Stimulated activated CD8-positive, alpha-beta memory T cell treated with anti-CD3 and anti-CD28 coated beads, Interleukin-12 subunit alpha, Interleukin-12 subunit beta, amount 100 ng/mL, for 1 hour (primary cell): ENCODE data around the gene ATP1A1.

Experiments
- DNase-seq: peaks from one replicate; pipeline ENCODE4 v3.0.0-alpha.2; 2020; ENCODE audit warnings: low read depth

The ATP1A1 gene

GRCh38 chr1:116391185-116391584, 18.1 kb downstream of the ATP1A1 start:
- no peak for DNase-seq

- no peak for DNase-seq
These were observed 19.8 kb downstream of the ATP1A1 start for GRCh38 chr1:116392717-116393404.

DNA sequence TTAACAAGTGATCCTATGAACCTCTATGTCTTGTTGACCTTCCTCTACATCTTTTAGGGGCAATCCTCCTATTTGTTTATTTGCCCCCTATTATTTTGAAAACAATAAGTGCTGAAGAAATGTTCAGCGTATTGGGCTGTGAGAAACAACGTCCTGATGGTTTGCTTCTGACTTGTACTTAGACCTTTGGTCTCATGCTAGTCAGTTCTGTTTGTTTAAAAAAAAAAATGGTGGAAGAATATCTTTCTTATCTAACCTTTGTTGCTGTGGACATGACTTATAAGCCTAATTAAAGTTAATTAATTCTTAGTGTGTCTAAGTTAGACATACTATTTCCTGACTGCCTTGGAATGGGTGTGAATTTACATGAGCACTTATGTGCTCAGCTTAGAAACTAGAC, 20.7 kb downstream of the ATP1A1 start:
- DNase-seq: no peak

- DNase-seq: no peak
These were observed 21.2 kb downstream of the ATP1A1 start for GRCh38 chr1:116394270-116394669.

DNA sequence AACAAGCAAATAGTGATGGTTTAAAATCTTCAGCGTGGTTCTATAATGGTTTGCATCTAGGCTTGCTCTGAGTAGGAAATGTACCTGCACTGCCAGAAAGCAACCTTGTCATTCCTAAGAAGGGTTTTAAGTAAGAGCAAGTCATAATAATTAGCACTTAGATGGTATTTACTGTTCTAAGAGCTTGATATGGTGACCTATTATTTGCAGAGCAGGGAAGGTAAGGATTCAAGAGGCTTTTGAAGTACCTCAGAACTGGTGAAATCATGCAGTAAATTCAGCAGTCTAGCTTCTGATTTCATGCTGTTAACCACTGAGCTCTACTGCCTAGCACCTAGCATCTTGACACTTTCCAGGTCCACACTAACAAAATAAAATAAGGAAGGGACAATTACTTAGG, 23.7 kb downstream of the ATP1A1 start:
- no peak for DNase-seq

DNA sequence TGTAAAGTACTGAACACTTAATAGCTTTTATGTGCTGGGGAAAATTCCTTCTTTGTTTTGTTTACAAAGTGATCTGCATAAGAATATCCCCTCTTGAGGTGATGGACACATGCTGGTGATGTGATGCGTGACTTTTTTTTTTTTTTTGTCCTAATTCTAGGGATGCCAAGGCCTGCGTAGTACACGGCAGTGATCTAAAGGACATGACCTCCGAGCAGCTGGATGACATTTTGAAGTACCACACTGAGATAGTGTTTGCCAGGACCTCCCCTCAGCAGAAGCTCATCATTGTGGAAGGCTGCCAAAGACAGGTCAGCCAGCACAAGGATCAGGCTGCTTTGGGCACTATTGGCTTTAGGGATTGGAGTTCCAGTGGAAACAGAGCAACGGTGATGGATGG, 24.7 kb downstream of the ATP1A1 start:
- no peak for DNase-seq

DNA sequence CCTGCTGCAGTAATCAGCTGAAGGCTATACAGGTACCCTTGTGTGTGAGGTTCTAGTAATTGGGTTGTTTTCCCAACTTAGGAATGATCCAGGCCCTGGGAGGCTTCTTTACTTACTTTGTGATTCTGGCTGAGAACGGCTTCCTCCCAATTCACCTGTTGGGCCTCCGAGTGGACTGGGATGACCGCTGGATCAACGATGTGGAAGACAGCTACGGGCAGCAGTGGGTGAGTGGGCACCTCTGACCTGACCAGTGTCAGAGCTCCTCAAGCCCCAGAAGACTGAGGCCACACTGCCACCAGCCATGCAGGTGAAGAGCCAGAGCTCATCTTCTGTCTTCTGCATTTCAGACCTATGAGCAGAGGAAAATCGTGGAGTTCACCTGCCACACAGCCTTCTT, 27.7 kb downstream of the ATP1A1 start:
- no peak for DNase-seq

GRCh38 chr1:116401646-116402176, 28.7 kb downstream of the ATP1A1 start:
- no peak for DNase-seq

GRCh38 chr1:116402333-116402732, 29.3 kb downstream of the ATP1A1 start:
- no peak for DNase-seq

DNA sequence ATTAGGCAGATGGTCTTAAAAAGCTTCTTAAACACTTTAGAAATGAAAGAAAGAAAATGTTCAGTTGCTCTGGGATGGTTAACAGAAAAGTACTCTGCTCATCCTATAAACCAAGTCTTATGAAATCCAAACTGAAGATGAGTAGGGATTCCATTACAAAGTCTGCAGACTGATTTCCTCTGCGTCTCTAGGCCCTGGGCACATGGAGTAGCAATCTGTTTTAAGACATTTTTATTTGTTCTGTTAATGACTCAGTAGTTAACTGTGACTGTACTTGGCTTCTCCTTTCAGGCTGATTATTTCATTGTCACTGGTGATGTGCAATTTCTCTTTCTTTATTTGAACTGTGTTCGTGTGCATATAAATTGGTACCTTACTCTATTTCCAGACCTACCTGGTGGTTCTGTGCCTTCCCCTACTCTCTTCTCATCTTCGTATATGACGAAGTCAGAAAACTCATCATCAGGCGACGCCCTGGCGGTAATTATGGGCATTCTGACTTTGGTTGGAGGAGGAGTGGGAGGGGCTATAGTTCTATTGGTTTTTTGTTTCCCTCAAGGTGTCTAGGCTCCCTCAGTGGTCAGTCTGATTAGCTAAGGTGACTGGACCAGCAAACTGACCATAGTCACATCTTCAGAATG, 30.6 kb downstream of the ATP1A1 start:
- no peak for DNase-seq

DNA sequence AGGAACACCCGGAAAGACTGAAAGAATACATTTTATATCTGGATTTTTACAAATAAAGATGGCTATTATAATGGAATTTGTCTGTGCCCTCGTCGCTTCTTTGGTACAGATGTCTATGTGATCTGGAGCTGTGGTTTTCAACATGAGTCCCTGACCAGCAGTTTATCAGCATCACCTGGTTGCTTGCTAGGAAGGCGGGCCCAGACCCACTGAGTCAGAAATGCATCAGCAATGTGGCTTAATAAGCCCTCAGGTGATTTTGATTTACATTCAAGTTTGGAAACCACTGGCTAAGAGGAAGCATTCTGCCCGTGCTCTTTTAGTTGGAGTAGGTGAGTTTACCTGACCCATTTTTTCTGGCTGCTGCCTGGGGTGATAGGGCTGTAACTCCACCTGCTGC, 31.7 kb downstream of the ATP1A1 start:
- DNase-seq: no peak

DNA sequence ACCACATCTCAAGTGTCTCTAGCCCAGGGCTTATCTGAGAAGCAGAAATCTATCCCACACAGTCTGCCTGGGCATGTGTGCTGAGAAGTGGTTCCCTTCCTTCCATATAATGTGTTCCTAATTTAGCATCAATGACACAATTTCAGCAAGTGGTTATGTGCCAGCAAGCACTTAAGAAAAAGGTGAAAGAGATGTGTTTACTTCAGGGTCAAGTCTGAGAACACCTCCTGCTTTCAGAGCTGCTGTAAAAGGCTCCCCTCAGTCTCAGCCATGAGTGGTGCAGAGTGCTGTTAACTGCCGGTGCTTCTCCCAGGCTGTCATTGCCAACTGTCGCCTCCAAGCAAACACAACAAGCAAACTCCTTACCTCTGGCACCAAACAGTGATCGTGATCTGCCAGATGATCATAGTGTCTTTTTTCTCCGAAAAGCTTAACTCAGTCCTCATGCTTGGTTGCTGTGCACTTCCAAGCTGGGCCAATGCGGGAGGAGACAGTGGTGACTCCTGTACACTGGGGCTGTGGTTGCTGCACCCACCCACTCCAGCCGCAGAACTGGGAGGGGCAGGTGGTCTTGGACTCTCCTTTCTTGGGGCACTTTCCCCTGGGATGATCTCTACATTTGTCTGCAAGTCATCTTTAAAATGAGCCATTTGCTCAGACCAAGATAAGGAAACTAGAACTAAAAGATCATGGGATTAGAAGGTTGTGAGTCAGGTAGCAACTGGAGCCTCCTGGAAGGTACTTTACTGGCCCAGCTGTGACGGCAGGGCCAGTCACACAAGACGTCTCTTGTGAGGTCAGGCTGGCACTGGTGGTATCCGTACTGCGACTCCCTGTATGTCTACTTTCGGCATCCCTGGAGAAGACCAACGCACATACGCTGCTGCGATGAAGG, 32.4 kb downstream of the ATP1A1 start:
- DNase-seq: no peak

GRCh38 chr1:116407033-116407432, 34.0 kb downstream of the ATP1A1 start:
- no peak for DNase-seq

GRCh38 chr1:116408193-116408592, 35.1 kb downstream of the ATP1A1 start:
- DNase-seq: no peak

DNA sequence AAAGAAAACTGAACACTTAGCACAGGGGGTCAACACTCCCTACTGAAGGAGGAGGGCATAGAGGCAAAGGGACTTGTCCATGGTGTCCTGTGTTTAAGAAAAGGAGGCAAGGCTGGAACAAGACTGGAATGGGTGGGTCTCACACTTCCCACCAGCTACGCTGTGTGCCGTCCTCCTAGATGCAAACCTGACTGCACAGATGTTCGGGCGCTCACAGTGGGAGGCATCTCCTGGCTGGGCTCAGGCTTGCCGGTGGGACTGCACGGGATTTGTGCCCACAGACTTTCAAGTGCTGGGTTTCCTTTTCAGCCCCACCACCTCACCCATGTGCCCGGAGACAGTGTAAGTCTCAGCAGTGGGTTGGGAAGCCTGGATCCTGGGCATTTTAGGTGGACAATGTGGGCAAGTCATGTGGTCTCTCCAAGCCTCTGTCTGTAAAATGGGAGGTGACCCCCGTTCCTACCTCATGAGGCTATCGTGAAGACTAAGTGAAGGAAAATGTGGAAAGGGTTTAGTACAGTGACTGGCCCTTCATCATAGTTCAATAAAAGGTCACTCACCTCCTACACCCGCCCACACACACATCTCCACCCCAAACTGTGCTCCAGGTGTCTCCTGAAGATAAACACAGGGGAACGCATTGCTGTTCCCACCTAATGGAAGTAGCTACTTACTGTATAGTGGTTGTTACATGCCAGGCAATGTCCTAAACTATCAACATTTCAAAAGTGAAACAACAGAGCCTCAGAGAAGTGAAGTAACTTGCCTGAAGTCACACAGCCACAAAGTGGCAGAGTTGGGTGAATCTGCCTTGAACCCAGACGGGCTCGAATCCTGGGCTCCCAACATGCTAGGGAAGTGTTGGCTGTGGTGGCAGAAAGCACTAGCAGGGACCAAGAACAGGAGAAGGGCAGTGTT, 36.0 kb downstream of the ATP1A1 start:
- no peak for DNase-seq

DNA sequence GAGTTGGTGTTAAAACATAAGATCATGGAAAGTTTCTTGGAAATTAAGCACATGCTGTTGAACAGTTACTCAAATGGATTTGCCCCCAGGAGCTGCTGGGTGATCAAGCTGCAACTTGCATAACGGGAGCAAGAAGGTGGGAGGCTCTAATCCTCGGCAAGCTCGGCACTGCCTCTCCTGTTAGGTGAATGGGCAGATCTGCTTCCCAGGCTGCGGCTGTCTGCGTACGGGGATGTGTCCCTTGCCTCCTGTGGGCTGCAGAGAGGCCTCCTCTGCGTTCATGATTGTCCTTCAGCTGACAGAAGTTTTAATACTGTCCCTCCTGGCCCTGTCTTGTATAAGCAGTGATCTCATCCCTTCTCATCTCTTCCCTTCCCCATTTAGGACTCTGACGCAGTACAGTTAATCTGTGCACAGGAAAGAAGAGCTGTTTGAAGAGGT, 36.7 kb downstream of the ATP1A1 start:
- no peak for DNase-seq

DNA sequence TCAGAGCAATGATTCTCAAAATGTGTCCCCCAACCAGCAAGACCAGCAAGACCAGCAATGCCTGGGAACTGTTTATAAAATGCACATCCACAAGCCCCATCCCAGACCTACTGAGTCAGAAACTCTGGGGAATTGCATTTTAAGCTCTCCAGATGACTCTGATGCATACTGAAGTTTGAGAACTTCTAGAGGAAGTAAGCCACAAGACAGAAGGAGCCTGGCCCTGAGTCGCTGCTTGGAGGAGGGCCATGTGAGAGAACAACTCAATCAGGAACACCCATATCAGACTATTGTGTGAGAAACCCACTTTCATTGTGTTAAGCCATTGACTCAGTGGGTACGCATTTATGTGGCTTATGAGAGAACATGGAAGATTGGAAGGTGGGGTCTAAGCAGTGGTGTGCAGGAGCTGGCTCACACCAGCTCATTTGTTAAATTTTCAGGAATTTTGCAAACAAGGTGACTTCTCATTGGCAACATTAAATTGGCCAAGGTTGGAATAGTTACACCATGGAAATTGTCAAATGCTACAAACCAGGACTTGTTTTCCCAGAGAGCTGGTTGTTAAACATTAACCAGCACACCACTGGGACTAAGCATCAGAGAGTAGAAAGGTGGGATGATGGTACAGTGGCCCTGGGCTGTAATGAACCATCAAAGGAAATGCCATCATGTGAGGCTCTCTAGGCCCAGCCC, 38.9 kb downstream of the ATP1A1 start:
- no peak for DNase-seq

DNA sequence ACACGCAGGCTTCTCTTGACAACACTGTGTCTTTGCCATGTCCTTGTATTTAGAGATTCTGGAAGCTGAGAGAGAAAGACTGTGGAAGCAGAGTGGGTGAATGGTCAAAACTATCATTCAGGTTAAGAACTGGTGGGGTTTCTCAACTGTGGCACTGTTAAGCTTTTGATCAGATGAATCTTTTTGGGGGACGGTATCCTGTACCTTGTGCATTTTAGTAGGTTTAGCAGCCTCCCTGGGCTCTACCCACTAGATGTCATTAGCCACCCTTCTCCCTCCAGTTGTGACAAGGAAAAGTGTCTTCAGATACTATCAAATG, 39.4 kb downstream of the ATP1A1 start:
- no peak for DNase-seq

GRCh38 chr1:116412898-116413297, 39.9 kb downstream of the ATP1A1 start:
- no peak for DNase-seq

DNA sequence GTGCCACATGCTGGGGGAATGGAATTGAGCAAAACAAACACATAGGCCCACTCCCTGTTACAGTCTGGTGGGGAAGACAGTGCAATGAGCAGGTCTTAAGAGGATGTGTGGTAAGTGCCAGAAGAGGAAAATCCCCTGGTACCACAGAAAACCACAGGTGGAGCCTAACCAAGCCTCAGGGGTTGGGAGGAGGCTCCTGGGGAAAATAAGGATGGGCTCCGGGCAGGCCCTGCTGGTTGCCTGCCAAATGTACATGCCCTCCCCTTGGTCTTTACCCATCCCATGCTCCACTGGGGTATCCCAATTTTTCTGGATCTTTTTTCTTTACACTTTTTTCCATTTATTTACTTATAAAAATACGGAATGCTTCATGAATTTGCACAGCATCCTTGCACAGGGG, 40.4 kb downstream of the ATP1A1 start:
- DNase-seq: no peak

- DNase-seq: no peak
These were observed 41.3 kb downstream of the ATP1A1 start for GRCh38 chr1:116414364-116414763.
